PFSK-1 (cell line): Measurements from ENCODE around the gene MIPEP.
"Not testable (repeated sequence)": the region's sequence is repeated elsewhere in the genome, so short reads cannot be mapped to it uniquely, and the experiment has no call there.

ENCODE experiments used
- POLR2AphosphoS5 ChIP-seq: IDR thresholded peaks from 2 replicates; pipeline ENCODE4 v1.6.1; 2012; ENCODE audit warnings: low read depth, mild to moderate bottlenecking, control low read depth, low read length, moderate library complexity
- REST ChIP-seq, 2 experiments: IDR thresholded peaks; 2 replicates each; pipeline versions ENCODE4 v1.6.1 to v1.8.0; 2011 to 2012; ENCODE audit warnings: low read depth in 2 of 2, low read length in 2 of 2, control low read depth in 1 of 2, inconsistent platforms in 1 of 2, mild to moderate bottlenecking in 1 of 2, moderate library complexity in 1 of 2; ENCODE audit not compliant: insufficient read depth in 1 of 2
- SIN3A ChIP-seq: IDR thresholded peaks from 2 replicates; pipeline ENCODE4 v1.6.1; 2012; ENCODE audit warnings: mild to moderate bottlenecking, low read length, moderate library complexity, borderline replicate concordance; ENCODE audit not compliant: insufficient read depth

GRCh38 chr13:23897452-23897919 is 8.3 kb upstream of the MIPEP start, which contains the start of gene C1QTNF9B:
- not testable (repeated sequence) for TF ChIP-seq POLR2AphosphoS5; SIN3A; REST (IDR thresholded peaks at IDR 0.05; ENCODE audit: insufficient read depth in 1 of 2, low read depth in 2 of 2, low read length in 2 of 2)
